ENCODE measurements around the gene MCC. TPM values are rescaled to one million over a fixed set of nuclear protein-coding genes. Genes with fewer than 3 reads are reported as not detected.

MCC gene
- total and polyA plus RNA-seq, 4 donors, result 9.0 to 47.3 (median 14.7) TPM

GRCh38 chr5:113519412-113519811, 31.2 kb upstream of the MCC start:
- Histone ChIP-seq H3K36me3 (ENCODE audit: control insufficient read depth in 4 of 4, insufficient read depth in 3 of 4, low read depth in 1 of 4, low read length in 3 of 4) (peaks cover 0 to 2% (median under 1%) of the 10 kb centered on the region in 4 donors), H3K9me3 (ENCODE audit: control insufficient read depth in 4 of 4, low read length in 3 of 4) (no peaks in the 10 kb centered on the region), H3K4me1 (ENCODE audit: control insufficient read depth in 4 of 4, insufficient read depth in 4 of 4, low read length in 3 of 4) (peaks cover 0 to 7% (median 4%) of the 10 kb centered on the region in 4 donors), H3K9ac (ENCODE audit: low read depth in 1 of 2, low read length in 2 of 2) (no peak overlapping the region), H3K27me3 (ENCODE audit: control insufficient read depth in 4 of 4, insufficient read depth in 4 of 4, low read length in 3 of 4) (no peaks in the 10 kb centered on the region), H3K4me3 (ENCODE audit: low read depth in 1 of 3, low read length in 3 of 3) (no peak overlapping the region), H3K27ac (ENCODE audit: low read depth in 1 of 2, low read length in 2 of 2) (no peak overlapping the region)
- TF ChIP-seq FOXA2 (IDR thresholded peaks at IDR 0.05), result no peak
- no peak for TF ChIP-seq FOXA1 (IDR thresholded peaks at IDR 0.05)
- TF ChIP-seq JUND (IDR thresholded peaks at IDR 0.05), result no peak
- no peak for TF ChIP-seq MAX (IDR thresholded peaks at IDR 0.05)
- TF ChIP-seq HNF4G (IDR thresholded peaks at IDR 0.05), result no peak
- TF ChIP-seq RXRA (IDR thresholded peaks at IDR 0.05), result peak in 1 of 2 donors; percentile 19
- TF ChIP-seq SP1 (IDR thresholded peaks at IDR 0.05), result no peak
- no peak for TF ChIP-seq TAF1 (conservative IDR thresholded peaks at IDR 0.05)
- no peak for TF ChIP-seq NR2F2 (IDR thresholded peaks at IDR 0.05)
- TF ChIP-seq HNF4A (conservative IDR thresholded peaks at IDR 0.05), result peak; percentile 55 to 84
- no peak for DNase-seq (ENCODE audit: low spot score)
- WGBS, result 66% methylated on average over 2 of the region's 2 CpGs

- Histone ChIP-seq H3K36me3 (ENCODE audit: control insufficient read depth in 4 of 4, insufficient read depth in 3 of 4, low read depth in 1 of 4, low read length in 3 of 4) (peaks cover 0 to 2% (median under 1%) of the 10 kb centered on the region in 4 donors), H3K27me3 (ENCODE audit: control insufficient read depth in 4 of 4, insufficient read depth in 4 of 4, low read length in 3 of 4) (no peaks in the 10 kb centered on the region), H3K27ac (ENCODE audit: low read depth in 1 of 2, low read length in 2 of 2) (no peak overlapping the region), H3K4me3 (ENCODE audit: low read depth in 1 of 3, low read length in 3 of 3) (no peak overlapping the region), H3K4me1 (ENCODE audit: control insufficient read depth in 4 of 4, insufficient read depth in 4 of 4, low read length in 3 of 4) (peaks cover 0 to 11% (median 5%) of the 10 kb centered on the region in 4 donors), H3K9ac (ENCODE audit: low read depth in 1 of 2, low read length in 2 of 2) (no peak overlapping the region), H3K9me3 (ENCODE audit: control insufficient read depth in 4 of 4, low read length in 3 of 4) (no peaks in the 10 kb centered on the region)
- TF ChIP-seq TAF1 (conservative IDR thresholded peaks at IDR 0.05), result no peak
- TF ChIP-seq NR2F2 (IDR thresholded peaks at IDR 0.05), result no peak
- no peak for TF ChIP-seq RXRA (IDR thresholded peaks at IDR 0.05)
- no peak for TF ChIP-seq SP1 (IDR thresholded peaks at IDR 0.05)
- no peak for TF ChIP-seq RAD21 (IDR thresholded peaks at IDR 0.05)
- no peak for TF ChIP-seq YY1 (IDR thresholded peaks at IDR 0.05)
- no peak for TF ChIP-seq REST (IDR thresholded peaks at IDR 0.05)
- no peak for TF ChIP-seq HNF4G (IDR thresholded peaks at IDR 0.05)
- no peak for TF ChIP-seq FOXA1 (IDR thresholded peaks at IDR 0.05)
- TF ChIP-seq HNF4A (conservative IDR thresholded peaks at IDR 0.05), result no peak
- no peak for TF ChIP-seq ATF3 (IDR thresholded peaks at IDR 0.05)
- no peak for TF ChIP-seq GABPA (IDR thresholded peaks at IDR 0.05 in 1 of 2, conservative IDR thresholded peaks at IDR 0.05 in 1 of 2)
- no peak for TF ChIP-seq JUND (IDR thresholded peaks at IDR 0.05)
- TF ChIP-seq ZBTB33 (IDR thresholded peaks at IDR 0.05), result no peak
- TF ChIP-seq FOXA2 (IDR thresholded peaks at IDR 0.05), result no peak
- no peak for TF ChIP-seq EGR1 (IDR thresholded peaks at IDR 0.05; ENCODE audit: low read depth in 2 of 2)
- no peak for TF ChIP-seq MAX (IDR thresholded peaks at IDR 0.05)
- no peak for TF ChIP-seq CTCF (IDR thresholded peaks at IDR 0.05; ENCODE audit: low read depth, low read length, missing input control)
- WGBS, result 96% methylated on average over 4 of the region's 4 CpGs
- no peak for DNase-seq (ENCODE audit: low spot score)
These were observed 30.6 kb upstream of the MCC start for GRCh38 chr5:113518884-113519283.

All from liver (tissue), 9 donors.